Measurements from ENCODE around the gene ADAT1.

GRCh38 chr16:75588716-75589115, 34.4 kb downstream of the ADAT1 start:
- no peak for TF ChIP-seq CTCF (IDR thresholded peaks at IDR 0.05; ENCODE audit: insufficient read depth, low read length)
- no peak for TF ChIP-seq GABPA (IDR thresholded peaks at IDR 0.05; ENCODE audit: low read depth)
